IMR-90 (cell line): ENCODE results near the gene TIAM1. TPM values are rescaled to one million over a fixed set of nuclear protein-coding genes. Genes with fewer than 3 reads are reported as not detected.

Experiments used
- ATAC-seq: fragments of 200-7000 bp; cut with Tn5 transposase; 2 replicates; pipeline ENCODE4 v1.9.1; 2020; ENCODE audit warnings: low read depth, mild to moderate bottlenecking, moderate library complexity
- BruUV-seq: library from RNA; stranded (reverse); fragments of 400-500 nt; replicated peaks from 2 replicates; lab custom pipeline; 2021; lab: Mats Ljungman, UMichigan
- CTCF ChIA-PET: fragments of 300-600 bp; formaldehyde crosslinking; extraction: SDS; loops from one replicate; lab custom pipeline; 2021; ENCODE audit warnings: antibody characterized with exemption; lab: Yijun Ruan, JAX
- POLR2A ChIA-PET: fragments of 300-600 bp; sonication (Branson Sonifier 250); formaldehyde crosslinking; loops from one replicate; lab custom pipeline; 2022; ENCODE audit warnings: antibody characterized with exemption; ENCODE audit not compliant: unreplicated experiment; lab: Charles Lee
- DNase-seq: peaks from one replicate; pipeline ENCODE4 v3.0.0; 2013
- H2AFZ ChIP-seq: replicated peaks from 2 replicates; pipeline ENCODE3; 2013; ENCODE audit warnings: low read length, mild to moderate bottlenecking; ENCODE audit not compliant: poor library complexity
- H2AK5ac ChIP-seq: 2 replicates; pipeline ENCODE4 v1.6.1; 2013; ENCODE audit warnings: low read depth, low read length, inconsistent platforms
- H2AK9ac ChIP-seq: replicated peaks from 2 replicates; pipeline ENCODE3; 2013; ENCODE audit warnings: mild to moderate bottlenecking, low read depth, low read length, moderate library complexity; ENCODE audit not compliant: poor library complexity
- H2BK120ac ChIP-seq: 2 replicates; pipeline ENCODE4 v1.6.1; 2013; ENCODE audit warnings: low read depth, low read length, inconsistent platforms
- H2BK15ac ChIP-seq: 3 replicates; pipeline ENCODE4 v1.6.1; 2013; ENCODE audit warnings: low read depth, low read length, inconsistent platforms
- H2BK20ac ChIP-seq: 2 replicates; pipeline ENCODE4 v1.6.1; 2013; ENCODE audit warnings: low read depth, mild to moderate bottlenecking, inconsistent platforms, low read length, moderate library complexity
- H2BK5ac ChIP-seq: 2 replicates; pipeline ENCODE4 v1.6.1; 2013; ENCODE audit warnings: mild to moderate bottlenecking, low read depth, low read length, inconsistent platforms; ENCODE audit not compliant: poor library complexity, severe bottlenecking
- H3K14ac ChIP-seq: replicated peaks from 2 replicates; pipeline ENCODE4 v1.6.1; 2013; ENCODE audit warnings: low read depth, low read length, inconsistent platforms
- H3K18ac ChIP-seq: 2 replicates; pipeline ENCODE4 v1.6.1; 2013; ENCODE audit warnings: low read depth, low read length, control low read depth
- H3K23ac ChIP-seq: 2 replicates; pipeline ENCODE4 v1.6.1; 2013; ENCODE audit warnings: low read depth, low read length, inconsistent platforms
- H3K27ac ChIP-seq: 2 replicates; pipeline ENCODE4 v1.5.1; 2013; ENCODE audit warnings: mild to moderate bottlenecking, control low read depth, low read length; ENCODE audit not compliant: insufficient read depth
- H3K27me3 ChIP-seq: 2 replicates; pipeline ENCODE4 v1.6.1; 2013; ENCODE audit warnings: low read length; ENCODE audit not compliant: control insufficient read depth, insufficient read depth
- H3K36me3 ChIP-seq: 2 replicates; pipeline ENCODE4 v1.6.1; 2013; ENCODE audit warnings: low read length, mixed read lengths; ENCODE audit not compliant: control insufficient read depth, insufficient read depth
- H3K4ac ChIP-seq: 2 replicates; pipeline ENCODE4 v1.6.1; 2013; ENCODE audit warnings: low read depth, low read length, inconsistent platforms
- H3K4me1 ChIP-seq: 2 replicates; pipeline ENCODE4 v1.6.1; 2013; ENCODE audit warnings: low read length, mixed read lengths; ENCODE audit not compliant: control insufficient read depth, insufficient read depth
- H3K4me2 ChIP-seq: 2 replicates; pipeline ENCODE4 v1.6.1; 2013; ENCODE audit warnings: low read depth, mild to moderate bottlenecking, control low read depth, low read length, moderate library complexity
- H3K4me3 ChIP-seq: 2 replicates; pipeline ENCODE4 v1.5.1; 2013; ENCODE audit warnings: low read depth, mild to moderate bottlenecking, control low read depth, low read length, moderate library complexity; ENCODE audit not compliant: insufficient read depth
- H3K56ac ChIP-seq: 2 replicates; pipeline ENCODE4 v1.6.1; 2013; ENCODE audit warnings: low read length, inconsistent platforms; ENCODE audit not compliant: insufficient read depth; ENCODE audit errors: extremely low read depth
- H3K79me1 ChIP-seq, 2 experiments: 2 replicates each; pipeline ENCODE4 v1.6.1; 2013; ENCODE audit warnings: low read length in 2 of 2, inconsistent platforms in 1 of 2, low read depth in 1 of 2
- H3K9ac ChIP-seq: 2 replicates; pipeline ENCODE4 v1.6.1; 2013; ENCODE audit warnings: low read depth, low read length, control low read depth
- H3K9me1 ChIP-seq: 2 replicates; pipeline ENCODE4 v1.6.1; 2013; ENCODE audit warnings: low read length, inconsistent platforms; ENCODE audit not compliant: insufficient read depth
- H3K9me3 ChIP-seq: 2 replicates; pipeline ENCODE4 v1.6.1; 2013; ENCODE audit warnings: low read length; ENCODE audit not compliant: control insufficient read depth, insufficient read depth
- H4K20me1 ChIP-seq: 2 replicates; pipeline ENCODE4 v1.6.1; 2013; ENCODE audit warnings: low read length, inconsistent platforms; ENCODE audit not compliant: insufficient read depth
- H4K5ac ChIP-seq: 2 replicates; pipeline ENCODE4 v1.6.1; 2013; ENCODE audit warnings: mild to moderate bottlenecking, low read depth, low read length, control low read depth
- H4K8ac ChIP-seq, 2 experiments: 2 replicates each; pipeline ENCODE4 v1.6.1; 2013; ENCODE audit warnings: low read depth in 2 of 2, low read length in 2 of 2, control low read depth in 1 of 2, inconsistent platforms in 1 of 2
- H4K91ac ChIP-seq: 2 replicates; pipeline ENCODE4 v1.6.1; 2013; ENCODE audit warnings: low read depth, low read length, inconsistent platforms; ENCODE audit not compliant: insufficient read depth
- BHLHE40 ChIP-seq: fragments of 150-350 bp; IDR thresholded peaks from 2 replicates; pipeline ENCODE4 v1.6.1; 2016; ENCODE audit warnings: mild to moderate bottlenecking, low read depth, low read length
- CEBPB ChIP-seq: IDR thresholded peaks from 2 replicates; pipeline ENCODE4 v1.6.1; 2012; ENCODE audit warnings: low read depth, low read length, improper control_type of control experiment
- CHD1 ChIP-seq: IDR thresholded peaks from 2 replicates; pipeline ENCODE4 v1.6.1; 2012; ENCODE audit warnings: low read depth, low read length, improper control_type of control experiment
- FOS ChIP-seq: fragments of 150-350 bp; IDR thresholded peaks from 2 replicates; pipeline ENCODE4 v1.6.1; 2016; ENCODE audit warnings: low read depth, low read length
- MAZ ChIP-seq: IDR thresholded peaks from 2 replicates; pipeline ENCODE4 v1.6.1; 2012; ENCODE audit warnings: low read depth, mild to moderate bottlenecking, low read length, improper control_type of control experiment, moderate library complexity, borderline replicate concordance
- MXI1 ChIP-seq: IDR thresholded peaks from 2 replicates; pipeline ENCODE4 v1.6.1; 2012; ENCODE audit warnings: low read depth, mild to moderate bottlenecking, low read length, moderate library complexity, borderline replicate concordance
- NFE2L2 ChIP-seq: fragments of 150-350 bp; IDR thresholded peaks from 2 replicates; pipeline ENCODE4 v1.6.1; 2016; ENCODE audit warnings: low read depth, mild to moderate bottlenecking, low read length
- RAD21 ChIP-seq: IDR thresholded peaks from 2 replicates; pipeline ENCODE4 v1.6.1; 2012; ENCODE audit warnings: low read length, improper control_type of control experiment
- RCOR1 ChIP-seq: IDR thresholded peaks from 2 replicates; pipeline ENCODE4 v1.6.1; 2012; ENCODE audit warnings: mild to moderate bottlenecking, low read length, improper control_type of control experiment; ENCODE audit not compliant: insufficient replicate concordance
- RFX5 ChIP-seq: IDR thresholded peaks from 2 replicates; pipeline ENCODE4 v1.8.0; 2012; ENCODE audit warnings: low read depth, mild to moderate bottlenecking, low read length, moderate library complexity
- WGBS, 2 experiments: methylation state at CpG; one replicate each; pipeline versions ENCODE4 v1.1.5 to v1.1.7; 2013; ENCODE audit warnings: missing lambda C conversion rate in 2 of 2; ENCODE audit not compliant: insufficient read length in 1 of 2; ENCODE audit errors: extremely low coverage in 2 of 2; 5-methylcytosine and 5-hydroxymethylcytosine counted together
- dilution Hi-C: fragments of 300-500 bp; cut with HindIII; formaldehyde crosslinking; loops from one replicate; pipeline ENCODE4 v1.14.3; 2018; ENCODE audit warnings: low sequenced_read_pairs; ENCODE audit not compliant: unreplicated experiment
- in situ Hi-C: fragments of 300-500 bp; cut with MboI; formaldehyde crosslinking; loops from 3 replicates; pipeline ENCODE4 v1.14.3; 2019; ENCODE audit warnings: low sequenced_read_pairs, inconsistent platforms, mixed read lengths
- intact Hi-C: fragments of 100-400 bp; cut with micrococcal nuclease; formaldehyde crosslinking; loops from 2 replicates; pipeline ENCODE4 v1.10.0; 2022
- polyA plus RNA-seq, 3 experiments: library from polyadenylated mRNA; depleted of rRNA; stranded (reverse); fragments of >200 nt; gene quantifications; 2 replicates each; pipeline ENCODE4 v1.2.3, GENCODE V29; 2012; ENCODE audit warnings: low replicate concordance in 1 of 3
- total RNA-seq: library from RNA; depleted of rRNA; stranded (reverse); fragments of >200 nt; gene quantifications from 2 replicates; pipeline ENCODE4 v1.2.3, GENCODE V29; 2012
- TF ChIP-seq, protein P1 (sequence below): fragments of 150-350 bp; IDR thresholded peaks from 2 replicates; pipeline ENCODE4 v1.6.1; 2017; ENCODE audit warnings: mild to moderate bottlenecking, antibody characterized with exemption, low read length, low read depth

TIAM1 gene
- total and polyA plus RNA-seq, 2 of the 4 experiments (the other 2 are of a cell fraction), result 2.9 to 9.3 TPM

DNA sequence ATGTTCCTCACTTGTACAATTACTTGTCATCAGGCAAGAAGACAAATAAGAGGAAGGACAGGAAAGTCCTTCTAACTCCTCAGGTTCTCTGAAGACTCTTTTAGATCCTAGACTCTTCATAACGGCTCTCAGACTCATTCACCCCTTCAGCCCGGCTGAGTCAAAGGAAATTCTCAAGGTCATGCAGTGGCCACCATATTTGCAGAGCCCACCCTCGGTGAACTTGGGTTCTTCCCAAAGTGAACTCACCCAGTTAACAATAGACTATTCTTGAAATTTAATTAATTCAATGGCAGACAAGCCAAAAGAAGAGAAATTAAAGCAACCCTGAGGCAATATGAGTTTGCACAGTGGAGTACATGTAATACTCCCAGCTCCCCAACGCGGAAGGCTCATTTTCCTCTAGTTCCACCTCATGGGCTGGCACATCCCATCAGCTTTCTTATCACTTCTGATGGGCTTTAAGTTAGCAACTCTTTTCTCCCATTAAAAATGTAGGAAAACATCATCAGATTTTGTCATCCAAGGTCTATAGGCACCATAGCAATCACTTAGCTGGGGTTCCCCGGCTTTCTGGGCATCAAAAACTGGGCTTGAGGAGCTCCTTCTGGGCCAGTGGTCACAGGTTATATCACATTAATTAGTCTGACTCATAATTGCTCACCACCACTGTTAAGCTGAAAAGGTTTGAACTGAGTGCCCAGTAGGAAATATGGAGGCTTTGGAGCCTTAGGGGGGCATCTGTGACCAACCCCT is 27.8 kb upstream of the TIAM1 start:
- no TSS peak for BruUV-seq
- dilution Hi-C loops, result no loop called here
- Histone ChIP-seq H2BK5ac (no peak overlapping the region), H2AK5ac (no peak overlapping the region), H3K4me2 (no peak overlapping the region), H2AFZ (no peak overlapping the region), H3K9ac (no peak overlapping the region), H3K4me1 (peaks cover 2% of the 10 kb centered on the region; the same call in 1 of the 2 replicates), H3K27me3 (no peaks in the 10 kb centered on the region; the same call in 1 of the 2 replicates), H4K8ac (no peak overlapping the region), H3K9me3 (no peaks in the 10 kb centered on the region), H2BK15ac (no peak overlapping the region), H2AK9ac (no peak overlapping the region), H3K36me3 (no peaks in the 10 kb centered on the region), H3K4me3 (no peak overlapping the region), H3K23ac (no peak overlapping the region), H4K91ac (no peak overlapping the region), H2BK20ac (no peak overlapping the region), H3K4ac (no peak overlapping the region), H3K79me1 (no peaks in the 10 kb centered on the region), H4K5ac (no peak overlapping the region), H3K56ac (no peak overlapping the region), H3K14ac (no peak overlapping the region), H4K20me1 (no peaks in the 10 kb centered on the region), H3K27ac (no peak overlapping the region), H3K18ac (no peak overlapping the region), H2BK120ac (no peak overlapping the region), H3K9me1 (no peaks in the 10 kb centered on the region)
- ATAC-seq (no peak), DNase-seq (no peak)
- ChIA-PET CTCF (interaction anchor here (0.6 kb wide), 1 partner anchor 18 kb away, joined by 4 read pairs; no protein-coding TSS in a partner anchor), POLR2A (no interaction called here)
- WGBS, 2 experiments, result 87% methylated on average over 2 of the region's 6 CpGs; no CpG with 5 or more reads in 1 of the 2 experiments
- TF ChIP-seq MXI1, result no peak
- no peak for TF ChIP-seq RAD21
- TF ChIP-seq RCOR1, result no peak
- no peak for TF ChIP-seq NFE2L2
- no peak for TF ChIP-seq CEBPB
- no peak for TF ChIP-seq RFX5
- no peak for TF ChIP-seq BHLHE40
- TF ChIP-seq MAZ, result no peak
- no peak for TF ChIP-seq FOS
- no peak for TF ChIP-seq CHD1
- TF ChIP-seq, protein P1, sequence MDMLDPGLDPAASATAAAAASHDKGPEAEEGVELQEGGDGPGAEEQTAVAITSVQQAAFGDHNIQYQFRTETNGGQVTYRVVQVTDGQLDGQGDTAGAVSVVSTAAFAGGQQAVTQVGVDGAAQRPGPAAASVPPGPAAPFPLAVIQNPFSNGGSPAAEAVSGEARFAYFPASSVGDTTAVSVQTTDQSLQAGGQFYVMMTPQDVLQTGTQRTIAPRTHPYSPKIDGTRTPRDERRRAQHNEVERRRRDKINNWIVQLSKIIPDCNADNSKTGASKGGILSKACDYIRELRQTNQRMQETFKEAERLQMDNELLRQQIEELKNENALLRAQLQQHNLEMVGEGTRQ, result no peak
- intact Hi-C loops, result no loop called here
- in situ Hi-C loops, result no loop called here
